ENCODE results near the gene EMC7.

EMC7 gene

GRCh38 chr15:34038023-34038870 is 63.4 kb downstream of the EMC7 start:
- DNase-seq, result peak; percentile 0

All from NCI-H748 treated with DMSO at 0.1 percent for 48 hours (cell line).